SK-N-SH (cell line): ENCODE data around the gene INPP5A. TPM values are rescaled to one million over a fixed set of nuclear protein-coding genes. Genes with fewer than 3 reads are reported as not detected.

Source experiments
- CTCF ChIA-PET: fragments of 300-600, 350-600 bp; formaldehyde crosslinking; extraction: SDS; loops from one replicate; lab custom pipeline; 2021; lab: Yijun Ruan, JAX
- POLR2A ChIA-PET: fragments of 350-600 bp; sonication (Branson Sonifier 250); formaldehyde crosslinking; extraction: SDS; loops from one replicate; lab custom pipeline; 2020; ENCODE audit warnings: antibody characterized with exemption, inconsistent platforms; lab: Yijun Ruan, JAX
- DNase-seq: peaks from one replicate; pipeline ENCODE4 v3.0.0; 2012
- H2AFZ ChIP-seq: fragments of 200-600 bp; sonication (generic); 2 replicates; pipeline ENCODE4 v1.8.1; 2016; ENCODE audit warnings: antibody characterized with exemption, mild to moderate bottlenecking, low read depth
- H3F3A ChIP-seq: fragments of 200-600 bp; sonication (generic); replicated peaks from 2 replicates; pipeline ENCODE3; 2016; ENCODE audit warnings: antibody characterized with exemption, mild to moderate bottlenecking; ENCODE audit not compliant: insufficient read depth
- H3K27ac ChIP-seq, 2 experiments: fragments of 200-500 bp in 1 of 2; fragments of 200-600 bp in 1 of 2; sonication (Bioruptor generic) in 1 of 2; sonication (generic), shearing (Covaris generic) in 1 of 2; 2 replicates each; pipeline versions ENCODE4 v1.5.1 to v1.6.1; 2014 to 2016; ENCODE audit warnings: low read depth in 2 of 2, inconsistent platforms in 1 of 2, low read length in 1 of 2, mild to moderate bottlenecking in 1 of 2, mixed read lengths in 1 of 2
- H3K27me3 ChIP-seq: fragments of 200-600 bp; sonication (generic), shearing (Covaris generic); 2 replicates; pipeline ENCODE4 v1.6.1; 2016; ENCODE audit warnings: mixed run types; ENCODE audit not compliant: insufficient read depth
- H3K36me3 ChIP-seq, 2 experiments: fragments of 200-500 bp in 1 of 2; fragments of 200-600 bp in 1 of 2; sonication (Bioruptor generic) in 1 of 2; sonication (generic) in 1 of 2; replicated peaks in 1 of 2; 2 replicates each; pipeline versions ENCODE3 to v1.5.1; 2014 to 2016; ENCODE audit warnings: low read length in 1 of 2, mild to moderate bottlenecking in 1 of 2; ENCODE audit not compliant: insufficient read depth in 2 of 2, control insufficient read depth in 1 of 2
- H3K4me1 ChIP-seq, 2 experiments: fragments of 200-500 bp in 1 of 2; fragments of 200-600 bp in 1 of 2; sonication (Bioruptor generic) in 1 of 2; sonication (generic), shearing (Covaris generic) in 1 of 2; 2 replicates each; pipeline versions ENCODE4 v1.5.1 to v1.6.1; 2014 to 2016; ENCODE audit warnings: low read depth in 1 of 2, low read length in 1 of 2, mixed run types in 1 of 2; ENCODE audit not compliant: insufficient read depth in 2 of 2, control insufficient read depth in 1 of 2
- H3K4me2 ChIP-seq: fragments of 200-600 bp; sonication (generic), shearing (Covaris generic); 2 replicates; pipeline ENCODE4 v1.6.1; 2017; ENCODE audit warnings: mixed run types
- H3K4me3 ChIP-seq, 2 experiments: fragments of 200-500 bp in 1 of 2; fragments of 200-600 bp in 1 of 2; sonication (Bioruptor generic) in 1 of 2; sonication (generic), shearing (Covaris generic) in 1 of 2; 2 replicates each; pipeline versions ENCODE4 v1.5.1 to v1.8.1; 2014 to 2016; ENCODE audit warnings: low read depth in 2 of 2, inconsistent platforms in 1 of 2, low read length in 1 of 2, mild to moderate bottlenecking in 1 of 2, mixed read lengths in 1 of 2, moderate library complexity in 1 of 2
- H3K79me2 ChIP-seq: fragments of 200-600 bp; sonication (generic); 2 replicates; pipeline ENCODE4 v1.8.1; 2017; ENCODE audit warnings: mild to moderate bottlenecking; ENCODE audit not compliant: insufficient read depth
- H3K9ac ChIP-seq: fragments of 200-600 bp; sonication (generic); 2 replicates; pipeline ENCODE4 v1.6.1; 2017; ENCODE audit warnings: mixed run types
- H3K9me2 ChIP-seq: fragments of 200-600 bp; sonication (generic); 2 replicates; pipeline ENCODE4 v1.6.1; 2017; ENCODE audit warnings: mixed run types
- H3K9me3 ChIP-seq: fragments of 200-600 bp; sonication (generic); 2 replicates; pipeline ENCODE4 v1.6.1; 2017; ENCODE audit warnings: mixed run types, mild to moderate bottlenecking, moderate library complexity
- H4K20me1 ChIP-seq: fragments of 200-600 bp; sonication (generic); 2 replicates; pipeline ENCODE4 v1.6.1; 2017; ENCODE audit warnings: mild to moderate bottlenecking, mixed run types; ENCODE audit not compliant: insufficient read depth
- EZH2phosphoT487 ChIP-seq: fragments of 200-600 bp; sonication (generic); IDR thresholded peaks from 2 replicates; pipeline ENCODE4 v1.6.1; 2017; ENCODE audit warnings: low read depth, mixed run types, mild to moderate bottlenecking, antibody characterized with exemption, moderate library complexity, borderline replicate concordance
- FOXM1 ChIP-seq: IDR thresholded peaks from 2 replicates; pipeline ENCODE4 v1.4.0; 2012; ENCODE audit warnings: low read depth, mild to moderate bottlenecking
- GATA2 ChIP-seq: sonication (generic); formaldehyde crosslinking; IDR thresholded peaks from 2 replicates; pipeline ENCODE4 v1.5.0; 2020; ENCODE audit warnings: mild to moderate bottlenecking, missing genetic modification reagents
- MAX ChIP-seq: IDR thresholded peaks from 2 replicates; pipeline ENCODE4 v1.4.0; 2012; ENCODE audit warnings: low read depth
- MEF2A ChIP-seq: IDR thresholded peaks from 2 replicates; pipeline ENCODE4 v1.4.0; 2012; ENCODE audit warnings: low read depth, borderline replicate concordance
- MXI1 ChIP-seq: IDR thresholded peaks from 2 replicates; pipeline ENCODE4 v1.6.1; 2012; ENCODE audit warnings: mild to moderate bottlenecking, low read depth, low read length, improper control_type of control experiment
- NRF1 ChIP-seq: IDR thresholded peaks from 2 replicates; pipeline ENCODE4 v1.6.1; 2012; ENCODE audit warnings: low read depth, mild to moderate bottlenecking, low read length
- POLR2AphosphoS5 ChIP-seq: IDR thresholded peaks from 2 replicates; pipeline ENCODE4 v1.6.1; 2012; ENCODE audit warnings: low read depth, low read length
- RCOR1 ChIP-seq: fragments of 150-350 bp; IDR thresholded peaks from 2 replicates; pipeline ENCODE4 v1.6.1; 2017; ENCODE audit warnings: antibody characterized with exemption, low read length
- REST ChIP-seq: IDR thresholded peaks from 2 replicates; pipeline ENCODE4 v1.6.1; 2012; ENCODE audit warnings: mild to moderate bottlenecking, low read depth, low read length, moderate library complexity
- RXRA ChIP-seq: IDR thresholded peaks from 2 replicates; pipeline ENCODE4 v1.4.0; 2012; ENCODE audit warnings: low read depth, mild to moderate bottlenecking, borderline replicate concordance
- SIN3A ChIP-seq: IDR thresholded peaks from 2 replicates; pipeline ENCODE4 v1.6.1; 2012; ENCODE audit warnings: low read depth, mild to moderate bottlenecking, low read length, moderate library complexity, borderline replicate concordance
- SMC3 ChIP-seq: IDR thresholded peaks from 2 replicates; pipeline ENCODE4 v1.6.1; 2012; ENCODE audit warnings: low read depth, low read length, improper control_type of control experiment
- TEAD4 ChIP-seq: IDR thresholded peaks from 2 replicates; pipeline ENCODE4 v1.4.0; 2012; ENCODE audit warnings: mild to moderate bottlenecking, borderline replicate concordance; ENCODE audit not compliant: insufficient read depth
- WGBS: methylation state at CpG from one replicate; pipeline ENCODE4 v1.1.6; 2017; ENCODE audit warnings: low lambda C conversion rate; 5-methylcytosine and 5-hydroxymethylcytosine counted together
- polyA plus RNA-seq, 3 experiments: library from polyadenylated mRNA; depleted of rRNA; stranded (reverse); fragments of >200 nt; gene quantifications; 2 replicates each; pipeline ENCODE4 v1.2.3, GENCODE V29; 2012
- TF ChIP-seq, protein P1 (sequence below): IDR thresholded peaks from 2 replicates; pipeline ENCODE4 v1.4.0; 2012; ENCODE audit warnings: low read depth, borderline replicate concordance
- TF ChIP-seq, protein P2 (sequence below): fragments of 200-600 bp; sonication (generic); IDR thresholded peaks from 2 replicates; pipeline ENCODE4 v1.6.1; 2017; ENCODE audit warnings: antibody characterized with exemption, mild to moderate bottlenecking, moderate library complexity

The INPP5A gene
- polyA plus RNA-seq, 1 of the 3 experiments (the other 2 are of a cell fraction), result 12.0 TPM

GRCh38 chr10:132732518-132732917, 194.9 kb downstream of the INPP5A start:
- no peak overlapping the region for H3K4me3 ChIP-seq
- H3K27me3 ChIP-seq, result no peaks in the 10 kb centered on the region
- H3K4me1 ChIP-seq, result peaks cover 0 to 49% of the 10 kb centered on the region in 2 experiments; a peak in 1 of 4 replicates
- H3K4me2 ChIP-seq, result no peak overlapping the region
- H3K36me3 ChIP-seq, result no peaks in the 10 kb centered on the region
- DNase-seq, result no peak
- no peaks in the 10 kb centered on the region for H3F3A ChIP-seq
- CTCF ChIA-PET, result no interaction called here
- POLR2A ChIA-PET, result no interaction called here
- no peaks in the 10 kb centered on the region for H3K79me2 ChIP-seq
- no peaks in the 10 kb centered on the region for H3K9me3 ChIP-seq
- no peaks in the 10 kb centered on the region for H3K9me2 ChIP-seq
- no peak overlapping the region for H2AFZ ChIP-seq
- H3K9ac ChIP-seq, result no peak overlapping the region
- no peak overlapping the region for H3K27ac ChIP-seq
- whole genome bisulfite sequencing, result 93% methylated on average over 3 of the region's 20 CpGs
- no peaks in the 10 kb centered on the region for H4K20me1 ChIP-seq
- TF ChIP-seq REST, result no peak
- no peak for TF ChIP-seq MXI1
- no peak for TF ChIP-seq TEAD4
- no peak for TF ChIP-seq FOXM1
- no peak for TF ChIP-seq NRF1
- TF ChIP-seq MEF2A, result no peak
- no peak for TF ChIP-seq SMC3

- Histone ChIP-seq H3K9me2 (no peaks in the 10 kb centered on the region), H4K20me1 (no peaks in the 10 kb centered on the region), H3K9ac (no peak overlapping the region), H2AFZ (no peak overlapping the region), H3K4me2 (no peak overlapping the region), H3K9me3 (no peaks in the 10 kb centered on the region), H3K36me3 (no peaks in the 10 kb centered on the region), H3K4me1 (peaks cover 0 to 49% of the 10 kb centered on the region in 2 experiments; a peak in 1 of 4 replicates), H3F3A (no peaks in the 10 kb centered on the region), H3K27ac (no peak overlapping the region), H3K4me3 (no peak overlapping the region), H3K27me3 (no peaks in the 10 kb centered on the region), H3K79me2 (no peaks in the 10 kb centered on the region)
- POLR2A ChIA-PET, result no interaction called here
- no peak for DNase-seq
- WGBS, result 92% methylated on average over 11 of the region's 19 CpGs
- no peak for TF ChIP-seq NRF1
- no peak for TF ChIP-seq MXI1
- TF ChIP-seq FOXM1, result no peak
- no peak for TF ChIP-seq MEF2A
- TF ChIP-seq POLR2AphosphoS5, result no peak
- no peak for TF ChIP-seq MAX
- TF ChIP-seq SIN3A, result no peak
- TF ChIP-seq, protein P1, sequence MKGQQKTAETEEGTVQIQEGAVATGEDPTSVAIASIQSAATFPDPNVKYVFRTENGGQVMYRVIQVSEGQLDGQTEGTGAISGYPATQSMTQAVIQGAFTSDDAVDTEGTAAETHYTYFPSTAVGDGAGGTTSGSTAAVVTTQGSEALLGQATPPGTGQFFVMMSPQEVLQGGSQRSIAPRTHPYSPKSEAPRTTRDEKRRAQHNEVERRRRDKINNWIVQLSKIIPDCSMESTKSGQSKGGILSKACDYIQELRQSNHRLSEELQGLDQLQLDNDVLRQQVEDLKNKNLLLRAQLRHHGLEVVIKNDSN, result no peak
- TF ChIP-seq RCOR1, result no peak
- TF ChIP-seq, protein P2, sequence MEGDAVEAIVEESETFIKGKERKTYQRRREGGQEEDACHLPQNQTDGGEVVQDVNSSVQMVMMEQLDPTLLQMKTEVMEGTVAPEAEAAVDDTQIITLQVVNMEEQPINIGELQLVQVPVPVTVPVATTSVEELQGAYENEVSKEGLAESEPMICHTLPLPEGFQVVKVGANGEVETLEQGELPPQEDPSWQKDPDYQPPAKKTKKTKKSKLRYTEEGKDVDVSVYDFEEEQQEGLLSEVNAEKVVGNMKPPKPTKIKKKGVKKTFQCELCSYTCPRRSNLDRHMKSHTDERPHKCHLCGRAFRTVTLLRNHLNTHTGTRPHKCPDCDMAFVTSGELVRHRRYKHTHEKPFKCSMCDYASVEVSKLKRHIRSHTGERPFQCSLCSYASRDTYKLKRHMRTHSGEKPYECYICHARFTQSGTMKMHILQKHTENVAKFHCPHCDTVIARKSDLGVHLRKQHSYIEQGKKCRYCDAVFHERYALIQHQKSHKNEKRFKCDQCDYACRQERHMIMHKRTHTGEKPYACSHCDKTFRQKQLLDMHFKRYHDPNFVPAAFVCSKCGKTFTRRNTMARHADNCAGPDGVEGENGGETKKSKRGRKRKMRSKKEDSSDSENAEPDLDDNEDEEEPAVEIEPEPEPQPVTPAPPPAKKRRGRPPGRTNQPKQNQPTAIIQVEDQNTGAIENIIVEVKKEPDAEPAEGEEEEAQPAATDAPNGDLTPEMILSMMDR, result no peak
- no peak for TF ChIP-seq RXRA
- TF ChIP-seq GATA2 (CRISPR knock-in tag), result no peak
- no peak for TF ChIP-seq EZH2phosphoT487
- CTCF ChIA-PET, result interaction anchor here (1.0 to 6.8 kb wide), 2 partner anchors 67 to 78 kb away, joined by 3 to 42 read pairs; no protein-coding TSS in a partner anchor
Measured at GRCh38 chr10:132733926-132734325, 196.3 kb downstream of the INPP5A start.
